ENCODE measurements around the gene DOK4. TPM values are rescaled to one million over a fixed set of nuclear protein-coding genes. Genes with fewer than 3 reads are reported as not detected.

The DOK4 gene
- total and polyA plus RNA-seq, 2 donors (not counting 1 experiment from before 2014, with no cell fraction given): 1.6 to 2.5 TPM

- Histone ChIP-seq H3K4me1 (ENCODE audit: control insufficient read depth in 2 of 2, insufficient read depth in 2 of 2, low read length in 2 of 2) (peaks cover 13 to 25% of the 10 kb centered on the region in 2 donors), H3K27ac (ENCODE audit: low read length in 2 of 2) (no peak overlapping the region), H3K79me2 (ENCODE audit: control insufficient read depth, insufficient read depth, low read length) (no peaks in the 10 kb centered on the region), H3K4me3 (ENCODE audit: control extremely low read depth in 1 of 5, extremely low read depth in 1 of 5, insufficient read depth in 1 of 5, low read depth in 2 of 5, low read length in 4 of 5) (no peak overlapping the region), H3K36me3 (replicated peaks in 1 of 2; ENCODE audit: control extremely low read depth in 1 of 2, control insufficient read depth in 1 of 2, extremely low read depth in 1 of 2, insufficient read depth in 2 of 2, low read length in 1 of 2) (no peaks in the 10 kb centered on the region), H3K9me3 (ENCODE audit: control extremely low read depth in 1 of 3, control insufficient read depth in 2 of 3, insufficient read depth in 1 of 3, low read length in 2 of 3) (peaks cover 0 to 8% (median 0%) of the 10 kb centered on the region in 3 donors), H4K20me1 (ENCODE audit: control insufficient read depth, insufficient read depth, low read length, poor library complexity, severe bottlenecking) (no peaks in the 10 kb centered on the region), H2AFZ (ENCODE audit: insufficient read depth, low read depth, low read length, poor library complexity, severe bottlenecking) (no peak overlapping the region), H3K4me2 (replicated peaks; ENCODE audit: low read depth, low read length, poor library complexity, severe bottlenecking) (peak overlapping the region; percentile 34), H3K9ac (ENCODE audit: low read length) (peak overlapping the region; percentile 16), H3K27me3 (replicated peaks in 1 of 4; ENCODE audit: control extremely low read depth in 1 of 4, control insufficient read depth in 3 of 4, insufficient read depth in 4 of 4, low read length in 3 of 4) (no peaks in the 10 kb centered on the region)
- DNase-seq (no peak), ATAC-seq (ENCODE audit: low read depth) (no peak)
- CTCF ChIA-PET: no interaction called here
- Mint-ChIP-seq H3K27me3 (peaks cover 3% of the 10 kb centered on the region), H3K4me1 (peaks cover 11% of the 10 kb centered on the region), H3K9me3 (ENCODE audit: insufficient read depth) (no peaks in the 10 kb centered on the region), H3K4me3 (no peak overlapping the region), H3K27ac (no peak overlapping the region)
- TF ChIP-seq EZH2 (IDR thresholded peaks at IDR 0.05; ENCODE audit: borderline replicate concordance, insufficient read depth, low read depth, low read length, poor library complexity, severe bottlenecking) (no peak), CTCF (IDR thresholded peaks at IDR 0.05) (no peak)
- 87% methylated on average over 3 of the region's 4 CpGs for WGBS (ENCODE audit: insufficient coverage)
- intact Hi-C loops (cut with micrococcal nuclease): no loop called here
- POLR2A ChIA-PET: no interaction called here
These were observed 7.5 kb upstream of the DOK4 start for GRCh38 chr16:57493767-57494166.

GRCh38 chr16:57489229-57489628 is 2.9 kb upstream of the DOK4 start:
- peaks cover 0 to 8% (median 0%) of the 10 kb centered on the region in 3 donors for H3K9me3 ChIP-seq (ENCODE audit: control extremely low read depth in 1 of 3, control insufficient read depth in 2 of 3, insufficient read depth in 1 of 3, low read length in 2 of 3)
- H3K9ac ChIP-seq (ENCODE audit: low read length): no peak overlapping the region
- H3K27me3 Mint-ChIP-seq: peaks cover 3% of the 10 kb centered on the region
- no peaks in the 10 kb centered on the region for H3K9me3 Mint-ChIP-seq (ENCODE audit: insufficient read depth)
- H3K27ac Mint-ChIP-seq: no peak overlapping the region
- no peaks in the 10 kb centered on the region for H3K36me3 ChIP-seq (replicated peaks in 1 of 2; ENCODE audit: control extremely low read depth in 1 of 2, control insufficient read depth in 1 of 2, extremely low read depth in 1 of 2, insufficient read depth in 2 of 2, low read length in 1 of 2)
- peaks cover 0 to 12% (median 3%) of the 10 kb centered on the region in 4 experiments for H3K27me3 ChIP-seq (replicated peaks in 1 of 4; ENCODE audit: control extremely low read depth in 1 of 4, control insufficient read depth in 3 of 4, insufficient read depth in 4 of 4, low read length in 3 of 4)
- ChIA-PET POLR2A (no interaction called here), CTCF (interaction anchor here (1.0 to 2.1 kb wide), 3 partner anchors 10 to 87 kb away, joined by 4 to 5 read pairs (median 4); no protein-coding TSS in a partner anchor)
- H3K4me2 ChIP-seq (replicated peaks; ENCODE audit: low read depth, low read length, poor library complexity, severe bottlenecking): no peak overlapping the region
- intact Hi-C loops (cut with micrococcal nuclease): no loop called here
- H2AFZ ChIP-seq (ENCODE audit: insufficient read depth, low read depth, low read length, poor library complexity, severe bottlenecking): no peak overlapping the region
- H3K79me2 ChIP-seq (ENCODE audit: control insufficient read depth, insufficient read depth, low read length): no peaks in the 10 kb centered on the region
- H4K20me1 ChIP-seq (ENCODE audit: control insufficient read depth, insufficient read depth, low read length, poor library complexity, severe bottlenecking): no peaks in the 10 kb centered on the region
- peaks cover 24% of the 10 kb centered on the region for H3K4me1 Mint-ChIP-seq
- H3K4me3 ChIP-seq (ENCODE audit: control extremely low read depth in 1 of 5, extremely low read depth in 1 of 5, insufficient read depth in 1 of 5, low read depth in 2 of 5, low read length in 4 of 5): no peak overlapping the region
- 96% methylated on average over 3 of the region's 5 CpGs for WGBS (ENCODE audit: insufficient coverage)
- no peak overlapping the region for H3K4me3 Mint-ChIP-seq
- ATAC-seq (ENCODE audit: low read depth) (no peak), DNase-seq (no peak)
- no peak for TF ChIP-seq CTCF (IDR thresholded peaks at IDR 0.05)
- TF ChIP-seq EZH2 (IDR thresholded peaks at IDR 0.05; ENCODE audit: borderline replicate concordance, insufficient read depth, low read depth, low read length, poor library complexity, severe bottlenecking): no peak
- H3K4me1 ChIP-seq (ENCODE audit: control insufficient read depth in 2 of 2, insufficient read depth in 2 of 2, low read length in 2 of 2): peaks cover 22 to 37% of the 10 kb centered on the region in 2 donors
- no peak overlapping the region for H3K27ac ChIP-seq (ENCODE audit: low read length in 2 of 2)
